Right atrium auricular region (tissue), 2 donors: ENCODE measurements around the gene RPL29. TPM values are rescaled to one million over a fixed set of nuclear protein-coding genes. Genes with fewer than 3 reads are reported as not detected.

ENCODE experiments used
- DNase-seq: peaks from one replicate; pipeline ENCODE4 v3.0.0-alpha.2; 2019; ENCODE audit warnings: low spot score
- H3K27ac ChIP-seq, 2 donors: fragments of 200-600 bp; sonication (generic); 1 replicate in 1 of 2; 2 replicates in 1 of 2; pipeline ENCODE4 v1.5.1; 2016 to 2019
- H3K27me3 ChIP-seq, 2 donors: fragments of 200-600 bp; sonication (generic); one replicate each; pipeline versions ENCODE4 v1.5.1 to v1.6.0; 2017 to 2019
- H3K36me3 ChIP-seq: fragments of 200-600 bp; sonication (generic); one replicate; pipeline ENCODE4 v1.5.1; 2016
- H3K4me1 ChIP-seq, 2 donors: fragments of 200-600 bp; sonication (generic); one replicate each; pipeline versions ENCODE4 v1.5.1 to v1.6.0; 2017 to 2019
- H3K4me3 ChIP-seq, 2 donors: fragments of 200-600 bp; sonication (generic); 1 replicate in 1 of 2; 2 replicates in 1 of 2; pipeline ENCODE4 v1.5.1; 2017 to 2019; ENCODE audit warnings: mild to moderate bottlenecking in 1 of 2, moderate library complexity in 1 of 2
- H3K9me3 ChIP-seq, 2 donors: fragments of 200-600 bp; sonication (generic); one replicate each; pipeline ENCODE4 v1.5.1; 2019
- CTCF ChIP-seq, 2 donors: fragments of 200-600 bp; sonication (generic); IDR thresholded peaks; one replicate each; pipeline ENCODE4 v1.5.1; 2019; ENCODE audit warnings: antibody characterized with exemption in 2 of 2
- total RNA-seq, 2 donors: library from RNA; depleted of rRNA; stranded (reverse); fragments of >200 nt; gene quantifications; one replicate each; pipeline ENCODE4 v1.1.0, GENCODE V29; 2016

RPL29 gene
- total RNA-seq, 2 donors from 2014 or later, result 658 to 1,017 TPM

- no peak for DNase-seq
- H3K4me1 ChIP-seq, result peaks cover 0 to 26% of the 10 kb centered on the region in 2 donors
Measured at GRCh38 chr3:51986010-51986947, 9.4 kb downstream of the RPL29 start.

GRCh38 chr3:51985063-51985462 is 10.6 kb downstream of the RPL29 start:
- H3K27me3 ChIP-seq, result no peaks in the 10 kb centered on the region
- no peaks in the 10 kb centered on the region for H3K36me3 ChIP-seq
- peaks cover 0 to 26% of the 10 kb centered on the region in 2 donors for H3K4me1 ChIP-seq
- no peak overlapping the region for H3K4me3 ChIP-seq
- no peak overlapping the region for H3K27ac ChIP-seq
- DNase-seq, result no peak
- no peaks in the 10 kb centered on the region for H3K9me3 ChIP-seq
- no peak for TF ChIP-seq CTCF (IDR thresholded peaks at IDR 0.05)

More at GRCh38 chr3:51986010-51986947, 9.4 kb downstream of the RPL29 start:
- Histone ChIP-seq H3K36me3 (peaks cover 2% of the 10 kb centered on the region), H3K9me3 (no peaks in the 10 kb centered on the region), H3K27me3 (no peaks in the 10 kb centered on the region), H3K4me3 (no peak overlapping the region), H3K27ac (no peak overlapping the region)
- TF ChIP-seq CTCF (IDR thresholded peaks at IDR 0.05), result no peak

GRCh38 chr3:51984269-51984647 is 11.4 kb downstream of the RPL29 start:
- Histone ChIP-seq H3K36me3 (no peaks in the 10 kb centered on the region), H3K4me1 (peaks cover 0 to 23% of the 10 kb centered on the region in 2 donors), H3K27ac (peak overlapping the region; percentile 92 to 97), H3K4me3 (no peak overlapping the region), H3K9me3 (no peaks in the 10 kb centered on the region), H3K27me3 (no peaks in the 10 kb centered on the region)
- no peak for TF ChIP-seq CTCF (IDR thresholded peaks at IDR 0.05)
- no peak for DNase-seq

- no peak for DNase-seq
- no peaks in the 10 kb centered on the region for H3K27me3 ChIP-seq
- no peak for TF ChIP-seq CTCF (IDR thresholded peaks at IDR 0.05)
- no peaks in the 10 kb centered on the region for H3K36me3 ChIP-seq
- no peaks in the 10 kb centered on the region for H3K9me3 ChIP-seq
- H3K27ac ChIP-seq, result peak overlapping the region; percentile 92 to 97
- peak overlapping the region; percentile 50 to 68 for H3K4me3 ChIP-seq
- H3K4me1 ChIP-seq, result peaks cover 0 to 23% of the 10 kb centered on the region in 2 donors
Measured at GRCh38 chr3:51983578-51984268, 12.0 kb downstream of the RPL29 start.

- Histone ChIP-seq H3K4me3 (peak within 1 kb of the TSS; percentile 50 to 68), H3K27me3 (no peaks in the 10 kb centered on the region), H3K9me3 (no peaks in the 10 kb centered on the region), H3K36me3 (no peaks in the 10 kb centered on the region), H3K4me1 (peaks cover 0 to 23% of the 10 kb centered on the region in 2 donors), H3K27ac (peak within 1 kb of the TSS; percentile 92 to 97)
- no peak for TF ChIP-seq CTCF (IDR thresholded peaks at IDR 0.05)
- peak; percentile 86 for DNase-seq
Measured at GRCh38 chr3:51982838-51983577, 12.7 kb downstream of the RPL29 start, which contains the start of gene ACY1. TSS of gene ACY1 (plus strand) at chr3:51983535. CDS start at chr3:51984065, 530 bp downstream.
